Subcutaneous adipose tissue (tissue), 4 donors: ENCODE data around the gene MRPL48. TPM values are rescaled to one million over a fixed set of nuclear protein-coding genes. Genes with fewer than 3 reads are reported as not detected.

ENCODE experiments used
- CTCF ChIP-seq: fragments of 450-650 bp; IDR thresholded peaks from one replicate; pipeline ENCODE4 v1.5.1; 2016; ENCODE audit warnings: low read depth, mild to moderate bottlenecking, control low read depth, antibody characterized with exemption, moderate library complexity
- total RNA-seq, 4 donors: library from RNA; depleted of rRNA; stranded (reverse); fragments of >200 nt; gene quantifications; one replicate each; pipeline ENCODE4 v1.1.0, GENCODE V29; 2016

The MRPL48 gene
- total RNA-seq, 4 donors from 2014 or later = 8.2 to 12.4 (median 10.6) TPM

- no peak for TF ChIP-seq CTCF
These were observed 27.5 kb upstream of the MRPL48 start for GRCh38 chr11:73760135-73760678.

- no peak for TF ChIP-seq CTCF
These were observed 26.8 kb upstream of the MRPL48 start, which contains the start of gene RAB6A for GRCh38 chr11:73760679-73761402. TSS of gene RAB6A (minus strand) at chr11:73761074. CDS start at chr11:73760635, 439 bp downstream.

- no peak for TF ChIP-seq CTCF
These were observed 26.2 kb upstream of the MRPL48 start for GRCh38 chr11:73761403-73761945.

GRCh38 chr11:73762732-73763131, 24.9 kb upstream of the MRPL48 start:
- TF ChIP-seq CTCF = no peak

- TF ChIP-seq CTCF = no peak
These were observed 20.9 kb upstream of the MRPL48 start for GRCh38 chr11:73766763-73767162.

- no peak for TF ChIP-seq CTCF
These were observed 8.4 kb upstream of the MRPL48 start for GRCh38 chr11:73779084-73779902.

GRCh38 chr11:73781303-73781702, 6.4 kb upstream of the MRPL48 start:
- TF ChIP-seq CTCF = no peak
